ENCODE data around the gene MINPP1.

- TF ChIP-seq CTCF (IDR thresholded peaks at IDR 0.05; ENCODE audit: low read depth, low read length, poor library complexity, severe bottlenecking) (no peak), EZH2phosphoT487 (IDR thresholded peaks at IDR 0.05; ENCODE audit: borderline replicate concordance, low read length) (no peak)
Measured at GRCh38 chr10:87575851-87576250, 71.2 kb downstream of the MINPP1 start.
